Ovary (tissue), 9 donors: Measurements from ENCODE around the gene FMNL3. TPM values are rescaled to one million over a fixed set of nuclear protein-coding genes. Genes with fewer than 3 reads are reported as not detected.
A peak's percentile ranks its signal among the peaks of the same experiment; 100 is the strongest.

Experiments used
- DNase-seq, 5 donors: peaks; one replicate each; pipeline ENCODE4 v3.0.0-alpha.2; 2019 to 2020
- H3K27ac ChIP-seq, 2 donors: fragments of 200-600 bp; one replicate each; pipeline versions ENCODE4 v1.5.1 to v1.8.0; 2019 to 2022
- H3K27me3 ChIP-seq: fragments of 200-600 bp; one replicate; pipeline ENCODE4 v1.8.0; 2022
- H3K36me3 ChIP-seq: fragments of 200-600 bp; sonication (generic); one replicate; pipeline ENCODE4 v1.5.1; 2019
- H3K4me1 ChIP-seq: one replicate; pipeline ENCODE4 v1.8.1; 2013; ENCODE audit warnings: mild to moderate bottlenecking, moderate library complexity; ENCODE audit not compliant: insufficient read depth
- H3K4me3 ChIP-seq: fragments of 200-600 bp; sonication (generic); one replicate; pipeline ENCODE4 v1.5.1; 2017
- H3K9me3 ChIP-seq, 2 donors: fragments of 200-600 bp in 1 of 2; sonication (generic) in 1 of 2; one replicate each; pipeline versions ENCODE4 v1.5.1 to v1.8.1; 2013 to 2019; ENCODE audit warnings: mild to moderate bottlenecking in 1 of 2, moderate library complexity in 1 of 2
- EP300 ChIP-seq: sonication (generic); formaldehyde crosslinking; IDR thresholded peaks from one replicate; pipeline ENCODE4 v1.6.1; 2017; ENCODE audit warnings: antibody characterized with exemption
- POLR2A ChIP-seq: fragments of 450-650 bp; IDR thresholded peaks from one replicate; pipeline ENCODE4 v1.6.1; 2017; ENCODE audit warnings: antibody characterized with exemption, mild to moderate bottlenecking, moderate library complexity
- WGBS, 3 donors: extraction: QIAGEN DNeasy Blood & Tissue Kit in 1 of 3; methylation state at CpG; one replicate each; pipeline versions ENCODE4 v1.1.5 to v1.1.7; 2013 to 2017; 5-methylcytosine and 5-hydroxymethylcytosine counted together
- intact Hi-C, 4 donors: fragments of 100-400 bp; cut with DNase I; formaldehyde crosslinking; loops; one replicate each; pipeline versions ENCODE4 v1.11.0 to v1.15.1; 2022 to 2023
- polyA plus RNA-seq, 2 donors: library from polyadenylated mRNA; stranded (reverse); fragments of 200-250 nt in 1 of 2; fragments of 350-450 nt in 1 of 2; fragmentation: Illumina TruSeq in 1 of 2; extraction: RNeasy Lipid Tissue Mini Kit (QIAGEN cat#74804) in 1 of 2; gene quantifications; one replicate each; pipeline ENCODE4 v1.2.3, GENCODE V29; 2013 to 2014
- total RNA-seq, 7 donors: library from RNA; depleted of rRNA in 2 of 7; stranded (reverse); fragments of >200 nt in 2 of 7; fragmentation: NEBNext Ultra II Directional in 3 of 7; extraction: Animal tissue kit (Norgen Biotek cat#: 25700) in 3 of 7; gene quantifications; one replicate each; pipeline versions ENCODE4 v1.1.0 to v1.2.4, GENCODE V29; 2016 to 2023
- TF ChIP-seq, protein P1 (sequence below), 3 donors: fragments of 450-650 bp in 2 of 3; fragments of 200-600 bp in 1 of 3; IDR thresholded peaks; one replicate each; pipeline versions ENCODE4 v1.5.1 to v1.8.0; 2016 to 2022; ENCODE audit warnings: antibody characterized with exemption in 3 of 3, mild to moderate bottlenecking in 1 of 3
- donor health status: DM: no; HTN: no; CAD: no; lungs with moderate emphysema.
- donor health status: DM: no; HTN: no; CAD: no.
- donor health status: Bipolar disorder and iron deficiency.
- donor health status: DM: yes; HTN: yes; CAD: no.
- donor health status: DM: no; HTN: no; CAD: no.
- donor health status: DM: yes; HTN: yes; CAD: no.

The FMNL3 gene
- total and polyA plus RNA-seq, 9 donors: 15.7 to 58.1 (median 33.1) TPM

DNA sequence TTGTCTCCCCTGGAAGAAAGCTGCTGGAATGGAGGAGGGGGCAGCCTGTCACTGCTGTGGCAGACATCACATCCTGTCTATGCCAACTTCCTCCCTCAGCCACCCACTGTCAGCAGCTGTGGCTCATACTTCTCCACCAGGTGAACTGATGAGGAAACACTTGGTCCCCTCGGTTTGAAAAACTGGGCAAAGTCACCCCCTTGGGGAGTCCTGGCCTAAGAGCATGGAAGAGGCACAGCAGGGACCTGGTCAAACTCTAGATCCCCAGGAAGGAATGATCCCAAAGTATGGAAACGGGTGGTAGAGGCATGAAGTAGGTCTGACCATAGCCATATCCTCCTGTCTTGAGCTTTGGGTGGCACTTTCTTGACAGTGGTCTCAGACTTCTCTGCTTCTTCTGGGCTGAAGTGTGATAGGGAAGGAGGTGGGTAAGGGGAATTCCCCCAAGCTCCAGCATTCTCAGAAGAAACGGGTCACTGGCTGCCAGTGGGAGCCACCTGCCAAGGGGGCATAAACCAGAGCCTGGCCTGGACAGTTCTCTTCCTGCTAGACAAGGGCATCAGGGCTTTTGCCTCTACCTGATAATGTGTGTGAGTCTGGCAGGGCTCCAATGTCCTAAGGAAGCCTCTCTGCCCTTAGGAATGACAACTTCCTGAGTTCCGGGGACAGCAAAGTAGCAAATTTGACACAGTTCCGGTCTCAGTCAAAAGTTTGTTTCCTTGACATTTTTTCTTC, 36.0 kb downstream of the FMNL3 start:
- no peaks in the 10 kb centered on the region for H3K36me3 ChIP-seq
- no peaks in the 10 kb centered on the region for H3K9me3 ChIP-seq
- TF ChIP-seq POLR2A (no peak), EP300 (no peak)
- TF ChIP-seq, protein P1, sequence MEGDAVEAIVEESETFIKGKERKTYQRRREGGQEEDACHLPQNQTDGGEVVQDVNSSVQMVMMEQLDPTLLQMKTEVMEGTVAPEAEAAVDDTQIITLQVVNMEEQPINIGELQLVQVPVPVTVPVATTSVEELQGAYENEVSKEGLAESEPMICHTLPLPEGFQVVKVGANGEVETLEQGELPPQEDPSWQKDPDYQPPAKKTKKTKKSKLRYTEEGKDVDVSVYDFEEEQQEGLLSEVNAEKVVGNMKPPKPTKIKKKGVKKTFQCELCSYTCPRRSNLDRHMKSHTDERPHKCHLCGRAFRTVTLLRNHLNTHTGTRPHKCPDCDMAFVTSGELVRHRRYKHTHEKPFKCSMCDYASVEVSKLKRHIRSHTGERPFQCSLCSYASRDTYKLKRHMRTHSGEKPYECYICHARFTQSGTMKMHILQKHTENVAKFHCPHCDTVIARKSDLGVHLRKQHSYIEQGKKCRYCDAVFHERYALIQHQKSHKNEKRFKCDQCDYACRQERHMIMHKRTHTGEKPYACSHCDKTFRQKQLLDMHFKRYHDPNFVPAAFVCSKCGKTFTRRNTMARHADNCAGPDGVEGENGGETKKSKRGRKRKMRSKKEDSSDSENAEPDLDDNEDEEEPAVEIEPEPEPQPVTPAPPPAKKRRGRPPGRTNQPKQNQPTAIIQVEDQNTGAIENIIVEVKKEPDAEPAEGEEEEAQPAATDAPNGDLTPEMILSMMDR (IDR thresholded peaks at IDR 0.05): no peak
- peaks cover 50% of the 10 kb centered on the region for H3K4me1 ChIP-seq
- WGBS, 3 donors: 64 to 72% (median 68%) methylated on average over 5 of the region's 5 CpGs
- DNase-seq: peak in 3 of 5 donors; percentile 35 to 48 (median 41)
- H3K27ac ChIP-seq: peak overlapping the region; percentile 91 to 97
- no peak overlapping the region for H3K4me3 ChIP-seq
- no peaks in the 10 kb centered on the region for H3K27me3 ChIP-seq
- intact Hi-C loops: loop anchor here in 2 of 4 donors (5.0 kb wide), 1 partner anchor 36 kb away; the partner anchor contains the start of gene FMNL3 (in 2 of the 2)

DNA sequence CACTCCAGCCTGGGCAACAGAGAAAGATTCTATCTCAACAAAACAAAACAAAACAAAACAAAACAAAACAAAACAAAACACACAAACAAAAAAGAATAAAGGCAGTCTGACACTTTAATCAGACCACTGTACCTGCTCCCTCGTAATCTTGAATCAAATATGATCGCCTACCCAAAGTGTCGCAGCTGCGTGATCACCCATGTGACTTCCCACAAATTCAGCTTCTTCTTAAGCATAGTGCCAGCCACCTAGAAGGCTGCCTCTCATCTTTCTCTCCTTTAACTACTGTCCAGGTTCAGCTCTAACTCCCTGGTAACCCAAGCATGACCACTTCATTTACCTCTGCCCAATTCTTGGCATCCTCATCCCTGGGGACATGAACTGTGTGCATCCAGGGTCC, 37.4 kb downstream of the FMNL3 start:
- intact Hi-C loops: loop anchor here in 2 of 4 donors (5.0 kb wide), 1 partner anchor 38 kb away; the partner anchor contains the start of gene FMNL3 (in 2 of the 2)
- H3K36me3 ChIP-seq: no peaks in the 10 kb centered on the region
- no peaks in the 10 kb centered on the region for H3K9me3 ChIP-seq
- H3K27ac ChIP-seq: peak overlapping the region in 1 of 2 donors; percentile 97
- no peak for DNase-seq
- no peaks in the 10 kb centered on the region for H3K27me3 ChIP-seq
- no peak overlapping the region for H3K4me3 ChIP-seq
- peaks cover 42% of the 10 kb centered on the region for H3K4me1 ChIP-seq
- TF ChIP-seq EP300 (no peak), POLR2A (no peak)
- TF ChIP-seq, protein P1 (IDR thresholded peaks at IDR 0.05): no peak
- WGBS, 3 donors: 96 to 97% (median 97%) methylated on average over 4 of the region's 4 CpGs

DNA sequence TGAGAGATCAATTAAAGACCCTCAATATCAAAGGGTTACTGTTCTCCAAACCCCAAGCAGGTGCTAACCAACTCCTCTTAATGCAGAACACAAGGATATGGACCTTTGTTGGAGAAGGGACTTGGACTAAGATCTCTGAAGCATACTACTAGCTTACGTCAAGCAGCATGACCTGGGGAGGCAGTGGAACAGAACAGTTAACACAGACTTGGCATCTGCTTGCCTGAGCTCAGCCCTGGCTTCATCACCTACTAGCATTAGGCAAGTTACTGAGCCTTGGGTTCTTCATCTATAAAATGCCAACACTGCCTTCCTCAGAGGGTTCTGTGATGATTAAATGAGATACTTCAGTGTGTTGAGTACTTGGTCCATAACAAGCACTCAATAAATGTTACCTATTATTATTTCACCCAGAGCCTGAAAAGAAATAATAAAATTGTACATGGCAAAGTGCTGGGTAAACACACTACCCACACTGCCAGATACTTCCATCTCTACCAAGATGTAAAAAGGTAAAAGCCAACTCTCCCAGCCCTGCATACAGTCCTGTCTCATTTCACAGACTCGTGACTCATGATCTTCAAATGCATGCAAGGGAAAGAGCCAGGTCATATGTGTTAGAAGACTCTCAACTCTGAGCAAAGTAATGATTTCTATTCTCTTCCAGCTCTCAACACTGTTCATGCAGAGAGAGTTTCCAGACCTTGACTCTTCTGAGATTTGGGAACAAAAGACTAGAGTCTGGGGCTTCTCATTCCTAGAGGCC, 39.7 kb downstream of the FMNL3 start:
- WGBS, 3 donors: 86 to 98% (median 92%) methylated on average over 2 of the region's 2 CpGs
- Histone ChIP-seq H3K27ac (no peak overlapping the region), H3K4me1 (peaks cover 36% of the 10 kb centered on the region), H3K27me3 (no peaks in the 10 kb centered on the region), H3K4me3 (no peak overlapping the region), H3K9me3 (no peaks in the 10 kb centered on the region), H3K36me3 (no peaks in the 10 kb centered on the region)
- DNase-seq: peak in 1 of 5 donors; percentile 12
- intact Hi-C loops: no loop called here
- TF ChIP-seq EP300 (no peak), POLR2A (no peak)
- TF ChIP-seq, protein P1 (IDR thresholded peaks at IDR 0.05): no peak

DNA sequence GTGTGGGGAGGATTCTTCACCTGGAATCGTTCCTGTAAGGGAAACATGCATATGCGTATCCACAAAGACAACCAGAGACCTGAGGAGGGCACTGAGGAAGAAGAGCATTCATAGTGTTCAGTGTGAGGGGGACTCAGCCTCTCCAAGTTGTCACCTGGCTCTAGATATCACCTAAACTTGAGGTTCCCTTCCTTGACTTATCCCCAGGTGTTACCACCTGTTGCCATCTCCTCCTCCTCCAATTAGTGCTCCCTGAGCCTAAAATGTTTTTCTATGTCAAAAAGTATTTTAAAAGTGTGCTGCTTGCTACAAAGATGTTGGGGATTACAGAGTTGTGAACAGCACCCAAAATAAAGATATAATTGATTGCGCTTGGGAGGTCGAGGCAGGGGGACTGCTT, 41.0 kb downstream of the FMNL3 start:
- no peak for DNase-seq
- no peak overlapping the region for H3K4me3 ChIP-seq
- WGBS, 3 donors: 87 to 93% (median 93%) methylated on average over 4 of the region's 4 CpGs
- TF ChIP-seq POLR2A: no peak
- TF ChIP-seq EP300: no peak
- TF ChIP-seq, protein P1 (IDR thresholded peaks at IDR 0.05): no peak
- no peaks in the 10 kb centered on the region for H3K36me3 ChIP-seq
- H3K27me3 ChIP-seq: no peaks in the 10 kb centered on the region
- peaks cover 29% of the 10 kb centered on the region for H3K4me1 ChIP-seq
- no peak overlapping the region for H3K27ac ChIP-seq
- no peaks in the 10 kb centered on the region for H3K9me3 ChIP-seq
- intact Hi-C loops: no loop called here
